KG1 (cell line): ENCODE data around the gene LRP4.

Experiments
- DNase-seq: peaks from one replicate; lab custom pipeline; 2025; lab: John Stamatoyannopoulos, UW

Gene LRP4

GRCh38 chr11:46849631-46850030, 68.7 kb downstream of the LRP4 start:
- no peak for DNase-seq

DNA sequence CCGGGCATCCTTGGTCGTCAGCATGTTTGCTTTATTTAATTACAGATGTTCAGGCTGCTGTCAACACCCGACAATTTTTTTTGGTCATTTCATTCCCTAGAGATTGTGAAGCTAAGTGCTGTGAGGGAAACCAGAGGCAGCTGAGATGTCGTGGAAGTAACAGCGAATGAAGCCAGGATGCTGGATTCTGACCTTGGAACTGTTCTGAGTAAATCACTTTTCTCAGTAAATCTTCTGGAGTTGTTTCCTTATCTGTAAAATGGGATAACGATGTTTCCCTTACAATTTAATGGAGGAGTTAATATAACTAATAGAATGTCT, 71.9 kb downstream of the LRP4 start:
- DNase-seq, result no peak

GRCh38 chr11:46845740-46846509, 72.4 kb downstream of the LRP4 start, which contains the start of gene CKAP5:
Gene CKAP5 (minus strand): TSS chr11:46846280. CDS start chr11:46821231, 25,049 bp downstream.
- peak; percentile 86 for DNase-seq

DNA sequence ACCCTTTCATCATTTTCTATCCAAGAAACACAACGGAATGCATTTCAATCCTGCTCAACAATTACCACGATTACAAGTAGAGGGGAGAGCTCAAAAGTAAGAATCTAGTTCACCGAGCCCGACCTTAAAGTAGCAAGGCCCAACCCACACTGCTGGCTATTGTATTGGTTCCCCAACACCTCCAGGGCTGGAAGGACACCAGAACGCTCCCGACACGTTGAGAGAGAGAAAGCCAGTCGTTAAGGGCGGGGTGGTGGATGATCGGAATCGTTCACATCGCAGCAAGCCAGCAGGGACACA, 73.0 kb downstream of the LRP4 start:
- no peak for DNase-seq

GRCh38 chr11:46840116-46840515, 78.2 kb downstream of the LRP4 start:
- no peak for DNase-seq

- DNase-seq, result no peak
Measured at GRCh38 chr11:46838501-46838900, 79.8 kb downstream of the LRP4 start.

- no peak for DNase-seq
Measured at GRCh38 chr11:46837860-46838259, 80.5 kb downstream of the LRP4 start.

DNA sequence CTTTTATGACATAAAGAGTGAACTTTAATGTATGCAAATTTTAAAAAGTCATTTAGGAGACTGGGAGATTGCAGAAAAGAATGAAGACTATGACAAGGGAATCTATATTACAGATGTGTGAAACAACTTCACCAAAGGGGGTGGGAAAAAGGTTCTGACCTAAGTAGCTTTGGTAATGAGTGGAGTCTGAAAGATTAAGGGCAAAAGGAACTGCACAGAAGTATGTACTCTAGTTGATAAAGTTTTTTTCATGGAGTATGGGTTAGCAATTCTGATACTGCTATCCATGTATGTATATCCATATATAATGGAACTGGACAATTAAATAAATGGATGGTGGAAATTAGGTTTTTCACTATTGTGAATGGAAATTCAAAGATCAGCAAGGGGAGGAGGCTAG, 81.5 kb downstream of the LRP4 start:
- DNase-seq, result no peak

GRCh38 chr11:46836431-46836830, 81.9 kb downstream of the LRP4 start:
- no peak for DNase-seq

DNA sequence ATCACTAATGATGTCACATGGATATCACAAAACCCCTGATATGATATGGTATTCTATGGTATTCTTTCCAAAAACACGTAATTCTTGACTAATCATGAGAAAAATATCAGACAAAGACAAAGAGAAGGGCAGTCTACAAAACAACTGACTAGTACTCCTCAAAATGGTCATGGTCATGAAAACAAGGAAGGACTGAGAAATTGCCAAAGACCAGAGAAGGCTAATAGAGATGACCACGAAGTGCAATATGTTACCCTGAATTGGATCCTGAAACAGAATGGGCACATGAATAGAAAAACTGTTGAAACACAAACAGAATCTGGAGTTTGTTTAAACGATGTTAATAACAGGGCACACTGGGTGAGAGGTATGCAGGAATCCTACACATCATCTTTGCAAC, 82.5 kb downstream of the LRP4 start:
- DNase-seq, result no peak

- DNase-seq, result no peak
Measured at GRCh38 chr11:46834821-46835220, 83.5 kb downstream of the LRP4 start.

DNA sequence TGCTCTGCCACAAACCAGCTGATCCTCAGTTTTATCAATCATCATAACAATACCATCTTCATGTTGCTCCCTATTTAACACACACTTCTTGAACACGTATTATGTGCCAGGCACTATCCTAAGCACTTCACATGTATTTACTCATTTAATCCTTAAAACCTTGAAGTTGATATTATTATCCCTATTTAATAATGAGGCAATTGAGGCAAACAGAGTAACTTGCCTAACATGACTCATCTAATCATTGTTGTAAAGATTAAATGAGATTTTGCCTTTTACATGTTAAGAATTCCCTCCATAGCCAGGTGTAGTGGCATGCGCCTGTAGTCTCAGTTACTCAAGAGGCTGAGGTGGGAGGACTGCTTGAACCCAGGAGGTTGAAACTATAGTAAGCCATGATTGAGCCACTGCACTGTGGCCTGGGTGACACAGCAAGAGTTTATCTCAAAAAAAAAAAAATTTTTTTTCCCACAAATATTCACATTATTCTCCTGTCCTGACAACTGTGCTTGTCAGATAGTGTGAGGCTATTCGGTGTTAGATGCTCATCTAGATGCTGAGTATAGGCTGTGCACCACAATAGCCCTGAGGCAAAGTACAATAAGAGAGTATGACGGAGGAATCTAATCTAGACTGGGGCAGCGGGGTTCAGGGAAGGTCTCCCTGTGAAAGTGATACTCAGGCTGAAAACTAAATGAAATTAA, 85.7 kb downstream of the LRP4 start:
- DNase-seq, result no peak

- DNase-seq, result no peak
Measured at GRCh38 chr11:46827995-46828394, 90.4 kb downstream of the LRP4 start.

DNA sequence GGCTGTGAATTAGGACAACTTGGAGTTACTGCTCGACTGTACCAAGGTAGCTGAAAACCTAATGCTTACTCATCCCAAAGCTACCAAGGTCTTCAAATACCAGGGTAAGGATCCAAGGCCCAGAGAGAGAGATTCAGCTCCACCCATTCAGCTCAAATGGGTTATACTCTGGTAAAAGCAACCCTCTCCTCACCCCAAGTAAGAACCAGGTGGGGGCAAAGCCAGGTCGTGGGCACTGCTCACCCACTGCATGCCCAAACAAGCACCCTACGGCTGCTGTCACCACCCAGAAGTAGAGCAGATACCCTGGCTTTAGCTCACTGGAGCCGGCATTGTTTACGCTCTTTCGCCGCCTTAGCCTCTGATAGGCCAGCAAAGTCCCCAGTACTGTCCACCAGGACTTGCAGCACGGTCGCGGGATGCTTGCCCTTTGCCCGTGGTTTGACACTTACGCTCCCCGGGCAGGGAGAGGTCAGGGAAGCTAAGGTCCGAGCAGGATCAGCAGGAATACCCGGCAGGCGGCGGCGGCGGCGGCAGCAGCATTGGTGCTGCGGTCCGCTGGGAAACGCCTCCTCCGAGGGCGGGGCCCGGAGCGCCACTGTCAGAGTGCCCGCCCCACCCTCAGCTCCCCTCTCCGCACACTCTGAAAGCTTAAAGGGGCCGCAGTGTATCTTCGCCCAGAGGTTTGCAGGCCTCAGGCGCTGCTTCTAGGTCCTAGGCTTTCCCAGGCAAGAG, 91.9 kb downstream of the LRP4 start:
- no peak for DNase-seq

GRCh38 chr11:46808799-46809431, 109.4 kb downstream of the LRP4 start:
- DNase-seq, result no peak
